ENCODE results near the gene PNMA6E. TPM values are rescaled to one million over a fixed set of nuclear protein-coding genes. Genes with fewer than 3 reads are reported as not detected.

Gene PNMA6E
- total RNA-seq, 1 donor from 2014 or later = not detected

DNA sequence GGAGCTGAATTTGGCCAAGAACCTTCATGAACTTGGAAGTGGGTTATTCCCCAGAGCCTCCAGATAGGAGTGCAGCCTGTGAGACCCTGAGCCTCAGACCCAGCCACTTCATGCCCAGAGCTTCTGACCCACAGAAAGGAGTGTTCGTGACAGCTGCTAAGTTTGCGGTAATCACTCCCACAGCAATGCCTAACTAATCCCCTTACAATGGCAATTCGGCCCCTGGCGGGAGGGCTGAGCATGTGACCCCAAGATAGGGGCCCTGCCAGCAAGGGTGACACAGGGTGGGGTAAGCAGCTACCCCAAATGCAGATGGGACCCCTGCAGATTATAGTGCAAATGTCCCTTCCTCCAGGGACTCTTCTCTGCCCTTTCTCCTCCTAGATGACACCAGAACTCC is 22.5 kb downstream of the PNMA6E start:
- FAIRE-seq (no peak), DNase-seq (ENCODE audit: low read depth) (no peak)
- H3K27me3 ChIP-seq (ENCODE audit: control insufficient read depth, insufficient read depth, low read length) = no peaks in the 10 kb centered on the region
- no peak overlapping the region for H3K4me3 ChIP-seq (ENCODE audit: low read depth, low read length)
- TF ChIP-seq, protein P1, sequence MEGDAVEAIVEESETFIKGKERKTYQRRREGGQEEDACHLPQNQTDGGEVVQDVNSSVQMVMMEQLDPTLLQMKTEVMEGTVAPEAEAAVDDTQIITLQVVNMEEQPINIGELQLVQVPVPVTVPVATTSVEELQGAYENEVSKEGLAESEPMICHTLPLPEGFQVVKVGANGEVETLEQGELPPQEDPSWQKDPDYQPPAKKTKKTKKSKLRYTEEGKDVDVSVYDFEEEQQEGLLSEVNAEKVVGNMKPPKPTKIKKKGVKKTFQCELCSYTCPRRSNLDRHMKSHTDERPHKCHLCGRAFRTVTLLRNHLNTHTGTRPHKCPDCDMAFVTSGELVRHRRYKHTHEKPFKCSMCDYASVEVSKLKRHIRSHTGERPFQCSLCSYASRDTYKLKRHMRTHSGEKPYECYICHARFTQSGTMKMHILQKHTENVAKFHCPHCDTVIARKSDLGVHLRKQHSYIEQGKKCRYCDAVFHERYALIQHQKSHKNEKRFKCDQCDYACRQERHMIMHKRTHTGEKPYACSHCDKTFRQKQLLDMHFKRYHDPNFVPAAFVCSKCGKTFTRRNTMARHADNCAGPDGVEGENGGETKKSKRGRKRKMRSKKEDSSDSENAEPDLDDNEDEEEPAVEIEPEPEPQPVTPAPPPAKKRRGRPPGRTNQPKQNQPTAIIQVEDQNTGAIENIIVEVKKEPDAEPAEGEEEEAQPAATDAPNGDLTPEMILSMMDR (IDR thresholded peaks at IDR 0.05; ENCODE audit: insufficient read depth, low read length, severe bottlenecking) = no peak
- no peaks in the 10 kb centered on the region for H3K36me3 ChIP-seq (ENCODE audit: control insufficient read depth, insufficient read depth, low read length)

DNA sequence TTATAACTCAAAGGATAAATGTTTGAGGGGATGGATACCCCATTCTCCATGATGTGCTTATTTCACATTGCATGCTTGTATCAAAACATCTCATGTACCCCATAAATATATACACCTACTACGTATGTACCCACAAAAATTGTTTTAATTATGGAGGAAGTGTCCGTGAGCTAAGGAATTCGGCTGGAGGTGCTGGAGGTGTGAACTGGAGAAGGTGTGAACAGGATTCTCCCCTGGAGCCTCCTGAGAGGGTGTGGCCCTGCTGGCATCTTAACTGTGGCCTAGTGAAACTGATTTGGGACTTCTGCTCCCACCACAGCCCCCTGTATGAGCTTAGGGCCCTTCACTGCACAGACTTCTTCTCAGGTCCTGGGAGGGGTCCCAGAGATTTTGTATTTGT is 23.4 kb downstream of the PNMA6E start:
- FAIRE-seq (no peak), DNase-seq (ENCODE audit: low read depth) (no peak)
- Histone ChIP-seq H3K4me3 (ENCODE audit: low read depth, low read length) (no peak overlapping the region), H3K27me3 (ENCODE audit: control insufficient read depth, insufficient read depth, low read length) (no peaks in the 10 kb centered on the region), H3K36me3 (ENCODE audit: control insufficient read depth, insufficient read depth, low read length) (no peaks in the 10 kb centered on the region)
- TF ChIP-seq, protein P1 (IDR thresholded peaks at IDR 0.05; ENCODE audit: insufficient read depth, low read length, severe bottlenecking) = no peak

DNA sequence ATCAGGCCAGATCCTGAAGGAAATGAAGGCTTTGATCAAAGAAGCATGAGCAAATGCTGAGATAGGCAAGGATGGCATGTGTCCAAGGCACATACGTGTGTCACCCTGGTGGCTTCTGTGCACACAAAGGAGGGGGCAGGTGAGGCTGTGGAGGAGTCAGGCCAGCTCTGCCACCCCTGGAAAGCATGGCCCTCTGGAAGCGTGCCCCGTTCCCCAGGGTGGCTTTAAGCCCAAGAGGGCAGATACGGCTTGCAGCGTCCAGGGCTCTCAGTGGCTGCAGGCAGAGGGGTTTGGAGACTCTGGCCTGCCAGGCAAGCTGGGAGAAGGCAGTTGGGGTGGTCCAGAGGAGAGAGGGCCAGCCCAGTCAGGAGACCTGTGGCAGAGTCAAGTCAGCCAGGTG is 25.6 kb downstream of the PNMA6E start:
- DNase-seq (ENCODE audit: low read depth) (no peak), FAIRE-seq (peak; percentile 52)
- TF ChIP-seq, protein P1 (IDR thresholded peaks at IDR 0.05; ENCODE audit: insufficient read depth, low read length, severe bottlenecking) = no peak
- no peak overlapping the region for H3K4me3 ChIP-seq (ENCODE audit: low read depth, low read length)
- no peaks in the 10 kb centered on the region for H3K36me3 ChIP-seq (ENCODE audit: control insufficient read depth, insufficient read depth, low read length)
- H3K27me3 ChIP-seq (ENCODE audit: control insufficient read depth, insufficient read depth, low read length) = no peaks in the 10 kb centered on the region

GRCh38 chrX:153374426-153374825 is 26.7 kb downstream of the PNMA6E start:
- H3K36me3 ChIP-seq (ENCODE audit: control insufficient read depth, insufficient read depth, low read length) = no peaks in the 10 kb centered on the region
- FAIRE-seq = no peak

DNA sequence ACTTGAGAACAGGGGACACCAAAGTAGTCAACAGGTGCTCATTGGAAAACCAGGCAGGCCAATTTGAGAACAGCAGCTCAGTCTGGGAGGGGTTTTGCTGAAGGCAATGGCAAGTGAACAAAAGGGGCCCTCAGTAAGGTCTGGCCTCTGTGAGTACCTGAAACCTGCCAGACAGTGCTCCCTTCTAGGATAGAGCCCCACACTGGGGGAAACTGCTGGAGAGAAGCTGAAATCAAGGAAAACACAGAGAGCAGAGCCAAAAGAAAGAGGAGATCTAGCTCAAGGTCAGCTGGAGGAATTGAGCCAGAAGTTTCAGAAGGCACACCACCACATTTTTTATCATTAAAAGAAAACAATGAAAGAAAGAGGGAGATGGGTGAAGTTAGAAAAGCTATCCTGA is 28.2 kb downstream of the PNMA6E start:
- FAIRE-seq = no peak
- Histone ChIP-seq H3K36me3 (ENCODE audit: control insufficient read depth, insufficient read depth, low read length) (no peaks in the 10 kb centered on the region), H3K27me3 (ENCODE audit: control insufficient read depth, insufficient read depth, low read length) (no peaks in the 10 kb centered on the region), H3K4me3 (ENCODE audit: low read depth, low read length) (no peak overlapping the region)
- DNase-seq (ENCODE audit: low read depth) = no peak
- TF ChIP-seq, protein P1 (IDR thresholded peaks at IDR 0.05; ENCODE audit: insufficient read depth, low read length, severe bottlenecking) = no peak

More at GRCh38 chrX:153374426-153374825, 26.7 kb downstream of the PNMA6E start:
- H3K27me3 ChIP-seq (ENCODE audit: control insufficient read depth, insufficient read depth, low read length) = no peaks in the 10 kb centered on the region
- DNase-seq (ENCODE audit: low read depth) = no peak
- H3K4me3 ChIP-seq (ENCODE audit: low read depth, low read length) = no peak overlapping the region
- TF ChIP-seq, protein P1 (IDR thresholded peaks at IDR 0.05; ENCODE audit: insufficient read depth, low read length, severe bottlenecking) = no peak

DNA sequence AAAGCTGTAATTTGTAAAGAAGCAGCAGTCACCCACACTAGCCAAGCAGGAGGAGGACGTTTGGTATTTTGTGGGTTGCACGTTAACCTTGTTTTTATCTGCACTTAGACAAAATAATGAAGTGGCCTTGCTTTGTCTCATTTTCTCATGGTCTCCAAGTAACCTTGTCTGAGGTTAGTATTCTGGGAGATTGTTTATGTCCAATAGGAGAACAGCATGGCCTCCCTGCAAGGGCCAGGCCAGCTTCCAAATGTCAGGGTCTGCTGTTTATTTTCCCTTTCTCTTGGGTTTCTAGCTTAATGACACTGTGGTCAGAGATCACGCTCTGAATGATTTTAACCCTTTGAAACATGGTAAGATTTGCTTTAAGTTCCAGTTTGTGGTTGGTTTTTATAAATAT is 29.9 kb downstream of the PNMA6E start:
- DNase-seq (ENCODE audit: low read depth) (no peak), FAIRE-seq (no peak)
- H3K27me3 ChIP-seq (ENCODE audit: control insufficient read depth, insufficient read depth, low read length) = no peaks in the 10 kb centered on the region
- H3K36me3 ChIP-seq (ENCODE audit: control insufficient read depth, insufficient read depth, low read length) = no peaks in the 10 kb centered on the region
- no peak overlapping the region for H3K4me3 ChIP-seq (ENCODE audit: low read depth, low read length)
- TF ChIP-seq, protein P1 (IDR thresholded peaks at IDR 0.05; ENCODE audit: insufficient read depth, low read length, severe bottlenecking) = no peak
